H1 (cell line): ENCODE data around the gene ATG16L1. TPM values are rescaled to one million over a fixed set of nuclear protein-coding genes. Genes with fewer than 3 reads are reported as not detected.

Experiments
- CTCF ChIA-PET: fragments of 300-600 bp; sonication (Branson Sonifier 250); formaldehyde crosslinking; loops from one replicate; lab custom pipeline; 2021; ENCODE audit not compliant: partially characterized antibody; lab: Charles Lee
- POLR2A ChIA-PET: fragments of 300-600 bp; sonication (Branson Sonifier 250); formaldehyde crosslinking; loops from one replicate; lab custom pipeline; 2021; ENCODE audit warnings: inconsistent platforms; ENCODE audit not compliant: partially characterized antibody; lab: Charles Lee
- DNase-seq, 2 experiments: peaks; one replicate each; pipeline versions ENCODE4 v3.0.0 to v3.0.0-alpha.2; 2010 to 2022; ENCODE audit warnings: low spot score in 2 of 2, low read depth in 1 of 2, mixed read lengths in 1 of 2
- FAIRE-seq: peaks from 2 replicates; lab custom pipeline; 2011; peaks lifted over from hg19 to GRCh38; lab: Jason Lieb, UNC
- H2AFZ ChIP-seq: 2 replicates; pipeline ENCODE4 v1.8.1; 2012; ENCODE audit warnings: low read length, inconsistent platforms
- H2AK5ac ChIP-seq: 2 replicates; pipeline ENCODE4 v1.6.1; 2013; ENCODE audit warnings: low read depth, low read length
- H2BK120ac ChIP-seq: replicated peaks from 2 replicates; pipeline ENCODE3; 2013; ENCODE audit warnings: low read depth, low read length, inconsistent platforms
- H2BK12ac ChIP-seq: 2 replicates; pipeline ENCODE4 v1.6.1; 2013; ENCODE audit warnings: low read depth, low read length
- H2BK15ac ChIP-seq: 2 replicates; pipeline ENCODE4 v1.6.1; 2013; ENCODE audit warnings: low read length
- H2BK20ac ChIP-seq: 2 replicates; pipeline ENCODE4 v1.6.1; 2013; ENCODE audit warnings: low read length
- H2BK5ac ChIP-seq: 2 replicates; pipeline ENCODE4 v1.6.1; 2013; ENCODE audit warnings: low read depth, low read length
- H3K14ac ChIP-seq: 2 replicates; pipeline ENCODE4 v1.6.1; 2013; ENCODE audit warnings: inconsistent platforms; ENCODE audit not compliant: insufficient read length
- H3K18ac ChIP-seq: 2 replicates; pipeline ENCODE4 v1.6.1; 2013; ENCODE audit warnings: low read length; ENCODE audit errors: extremely low read depth
- H3K23ac ChIP-seq: 2 replicates; pipeline ENCODE4 v1.6.1; 2013; ENCODE audit warnings: inconsistent platforms; ENCODE audit not compliant: insufficient read length
- H3K23me2 ChIP-seq: 2 replicates; pipeline ENCODE4 v1.6.1; 2013; ENCODE audit warnings: low read depth, low read length
- H3K27ac ChIP-seq: 2 replicates; pipeline ENCODE4 v1.6.1; 2011; ENCODE audit warnings: low read depth, low read length, inconsistent platforms
- H3K27me3 ChIP-seq, 4 experiments: replicated peaks in 1 of 4; 1 replicate in 1 of 4; 2 replicates in 3 of 4; pipeline versions ENCODE4 v1.6.1 to v1.8.1; 2011 to 2013; ENCODE audit warnings: low read length in 3 of 4, mild to moderate bottlenecking in 3 of 4, inconsistent platforms in 2 of 4, mixed read lengths in 2 of 4, moderate library complexity in 1 of 4; ENCODE audit not compliant: control insufficient read depth in 3 of 4, insufficient read depth in 3 of 4; ENCODE audit errors: extremely low read depth in 1 of 4
- H3K36me3 ChIP-seq, 4 experiments: 2 replicates each; pipeline versions ENCODE4 v1.6.1 to v1.8.1; 2011 to 2013; ENCODE audit warnings: mild to moderate bottlenecking in 4 of 4, low read length in 3 of 4, moderate library complexity in 2 of 4, control low read depth in 1 of 4, inconsistent platforms in 1 of 4; ENCODE audit not compliant: insufficient read depth in 4 of 4, control insufficient read depth in 2 of 4
- H3K4ac ChIP-seq: replicated peaks from 2 replicates; pipeline ENCODE3; 2013; ENCODE audit warnings: low read length, low read depth, mixed read lengths, inconsistent platforms; ENCODE audit not compliant: insufficient read length
- H3K4me1 ChIP-seq, 4 experiments: replicated peaks in 1 of 4; 1 replicate in 1 of 4; 2 replicates in 3 of 4; pipeline versions ENCODE4 v1.6.1 to v1.8.1; 2011 to 2013; ENCODE audit warnings: low read length in 3 of 4, inconsistent platforms in 2 of 4, mixed read lengths in 1 of 4; ENCODE audit not compliant: insufficient read depth in 4 of 4, control insufficient read depth in 3 of 4
- H3K4me2 ChIP-seq, 2 experiments: 2 replicates each; pipeline versions ENCODE4 v1.6.1 to v1.8.1; 2011 to 2013; ENCODE audit warnings: low read depth in 2 of 2, low read length in 2 of 2, control low read depth in 1 of 2, inconsistent platforms in 1 of 2, mild to moderate bottlenecking in 1 of 2; ENCODE audit not compliant: insufficient read depth in 1 of 2
- H3K4me3 ChIP-seq, 4 experiments: fragments of 200-600, 300-600 bp in 1 of 4; sonication (generic), shearing (Covaris generic), sonication (Bioruptor Twin) in 1 of 4; 2 replicates each; pipeline versions ENCODE4 v1.5.1 to v1.8.1; 2011 to 2016; ENCODE audit warnings: low read length in 4 of 4, low read depth in 3 of 4, control low read depth in 2 of 4, inconsistent platforms in 2 of 4, mild to moderate bottlenecking in 2 of 4, mixed read lengths in 1 of 4, moderate library complexity in 1 of 4; ENCODE audit not compliant: insufficient read depth in 2 of 4; ENCODE audit errors: extremely low read depth in 1 of 4
- H3K56ac ChIP-seq: replicated peaks from 2 replicates; pipeline ENCODE3; 2013; ENCODE audit warnings: low read depth, mild to moderate bottlenecking, mixed read lengths, low read length, inconsistent platforms; ENCODE audit not compliant: insufficient read length
- H3K79me1 ChIP-seq: 2 replicates; pipeline ENCODE4 v1.6.1; 2013; ENCODE audit warnings: low read depth, low read length, control low read depth
- H3K79me2 ChIP-seq, 2 experiments: 2 replicates each; pipeline versions ENCODE4 v1.6.1 to v1.8.1; 2012 to 2013; ENCODE audit warnings: low read length in 2 of 2, mild to moderate bottlenecking in 2 of 2, inconsistent platforms in 1 of 2; ENCODE audit not compliant: insufficient read depth in 2 of 2, control insufficient read depth in 1 of 2
- H3K9ac ChIP-seq, 4 experiments: replicated peaks in 1 of 4; 1 replicate in 1 of 4; 2 replicates in 3 of 4; pipeline versions ENCODE4 v1.6.1 to v1.8.1; 2011 to 2013; ENCODE audit warnings: low read depth in 3 of 4, low read length in 3 of 4, control low read depth in 2 of 4, mild to moderate bottlenecking in 2 of 4, moderate library complexity in 2 of 4, inconsistent platforms in 1 of 4; ENCODE audit errors: extremely low read depth in 1 of 4
- H3K9me3 ChIP-seq, 2 experiments: 2 replicates each; pipeline versions ENCODE4 v1.6.1 to v1.8.1; 2012 to 2013; ENCODE audit warnings: mild to moderate bottlenecking in 2 of 2, moderate library complexity in 2 of 2, control low read depth in 1 of 2, inconsistent platforms in 1 of 2, low read depth in 1 of 2, low read length in 1 of 2, mixed read lengths in 1 of 2; ENCODE audit not compliant: insufficient read depth in 2 of 2
- H4K20me1 ChIP-seq, 2 experiments: replicated peaks in 1 of 2; 2 replicates each; pipeline versions ENCODE3 to v1.8.1; 2011 to 2013; ENCODE audit warnings: inconsistent platforms in 2 of 2, low read length in 2 of 2, mild to moderate bottlenecking in 1 of 2; ENCODE audit not compliant: insufficient read depth in 2 of 2, control insufficient read depth in 1 of 2
- H4K5ac ChIP-seq: 2 replicates; pipeline ENCODE4 v1.6.1; 2013; ENCODE audit warnings: low read length, low read depth, mixed read lengths, inconsistent platforms; ENCODE audit not compliant: insufficient read length
- H4K8ac ChIP-seq: 2 replicates; pipeline ENCODE4 v1.8.0; 2013; ENCODE audit warnings: mild to moderate bottlenecking, moderate library complexity, low read length, inconsistent platforms; ENCODE audit not compliant: insufficient read depth; ENCODE audit errors: extremely low read depth
- H4K91ac ChIP-seq: replicated peaks from 2 replicates; pipeline ENCODE3; 2013; ENCODE audit warnings: low read length, mixed read lengths, inconsistent platforms; ENCODE audit not compliant: insufficient read length
- BCL11A ChIP-seq, 2 experiments: IDR thresholded peaks; one replicate each; pipeline ENCODE4 v1.6.1; 2011; ENCODE audit warnings: low read depth in 2 of 2, low read length in 2 of 2, mild to moderate bottlenecking in 2 of 2
- BRCA1 ChIP-seq: IDR thresholded peaks from 2 replicates; pipeline ENCODE4 v1.6.1; 2012; ENCODE audit warnings: low read depth, low read length, improper control_type of control experiment
- CBX8 ChIP-seq: fragments of 300-800, 300-1000 bp; sonication (generic); IDR thresholded peaks from 2 replicates; pipeline ENCODE4 v1.7.1; 2016; ENCODE audit warnings: low read depth, low read length, borderline replicate concordance
- CTBP2 ChIP-seq: IDR thresholded peaks from 2 replicates; pipeline ENCODE4 v1.7.0; 2011; ENCODE audit warnings: borderline replicate concordance, mild to moderate bottlenecking, moderate library complexity, mixed read lengths, low read length; ENCODE audit not compliant: insufficient read depth, insufficient read length
- EZH2 ChIP-seq: fragments of 200-600 bp; sonication (generic); IDR thresholded peaks from 2 replicates; pipeline ENCODE4 v1.7.1; 2012; ENCODE audit warnings: low read depth, mild to moderate bottlenecking, moderate library complexity, low read length, inconsistent platforms; ENCODE audit not compliant: severe bottlenecking
- HDAC2 ChIP-seq, 2 experiments: fragments of 300-600 bp in 1 of 2; sonication (generic) in 1 of 2; IDR thresholded peaks; 2 replicates each; pipeline ENCODE4 v1.6.1; 2011 to 2012; ENCODE audit warnings: low read depth in 2 of 2, low read length in 2 of 2, mild to moderate bottlenecking in 2 of 2, moderate library complexity in 2 of 2, borderline replicate concordance in 1 of 2, inconsistent platforms in 1 of 2
- KDM1A ChIP-seq: fragments of 200-600, 300-600 bp; sonication (generic); IDR thresholded peaks from 2 replicates; pipeline ENCODE4 v1.7.1; 2016; ENCODE audit warnings: mild to moderate bottlenecking, low read length, borderline replicate concordance
- RAD21 ChIP-seq, 2 experiments: IDR thresholded peaks in 1 of 2; conservative IDR thresholded peaks in 1 of 2; 2 replicates each; pipeline ENCODE4 v1.6.1; 2011; ENCODE audit warnings: low read depth in 2 of 2, low read length in 2 of 2, improper control_type of control experiment in 1 of 2, inconsistent platforms in 1 of 2, mild to moderate bottlenecking in 1 of 2, moderate library complexity in 1 of 2
- YY1 ChIP-seq: IDR thresholded peaks from 2 replicates; pipeline ENCODE4 v1.6.1; 2011; ENCODE audit warnings: low read depth, mild to moderate bottlenecking, low read length
- WGBS, 2 experiments: shearing (Covaris generic) in 1 of 2; methylation state at CpG; one replicate each; pipeline versions ENCODE4 v1.1.6 to v1.1.7; 2013 to 2015; ENCODE audit warnings: low lambda C conversion rate in 2 of 2, mixed read lengths in 2 of 2, inconsistent platforms in 1 of 2, low coverage in 1 of 2, missing lambda C conversion rate in 1 of 2; ENCODE audit not compliant: insufficient replicate concordance in 2 of 2, insufficient coverage in 1 of 2, insufficient read length in 1 of 2; ENCODE audit errors: extremely low coverage in 1 of 2, missing lambda C conversion rate in 1 of 2; 5-methylcytosine and 5-hydroxymethylcytosine counted together
- polyA plus RNA-seq, 7 experiments: library from polyadenylated mRNA; depleted of rRNA in 3 of 7; stranded (reverse) in 5 of 7; unstranded in 2 of 7; fragments of >200 nt in 5 of 7; fragments of 200-250 nt in 2 of 7; gene quantifications; 1 replicate in 5 of 7; 2 replicates in 1 of 7; 4 replicates in 1 of 7; pipeline versions ENCODE4 v1.2.1 to v1.2.3, GENCODE V29; 2011 to 2013; ENCODE audit warnings: missing spikeins in 2 of 7, mixed read lengths in 2 of 7
- total RNA-seq: library from RNA; stranded (reverse); fragmentation: NEBNext Ultra II Directional; extraction: Animal tissue kit (Norgen Biotek cat#: 25700); gene quantifications from 2 replicates; pipeline ENCODE4 v1.2.1, GENCODE V29; 2021

Gene ATG16L1
- total and polyA plus RNA-seq, 2 of the 8 experiments (the other 6 are each of a cell fraction or from before 2014, with no cell fraction given): 18.3 to 31.0 TPM

DNA sequence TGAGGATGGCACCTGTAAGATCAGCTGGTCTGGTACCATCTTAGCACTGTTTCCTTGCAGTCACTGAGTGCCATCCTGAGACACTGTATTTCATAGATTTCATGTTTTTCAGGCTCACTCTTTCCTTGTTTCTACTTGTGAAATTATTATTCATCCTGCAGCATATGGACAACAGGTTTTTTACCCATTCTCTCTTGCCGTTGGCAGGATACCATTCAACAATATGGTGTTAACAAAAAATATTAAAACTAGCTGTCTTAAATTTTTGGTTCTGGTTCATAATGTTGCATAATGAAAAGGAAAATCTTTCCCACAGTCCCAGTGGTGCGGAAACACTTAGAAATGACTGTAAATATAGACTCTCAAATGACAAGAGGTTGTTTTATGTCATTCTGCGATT is 23.1 kb upstream of the ATG16L1 start:
- H3K4me1 ChIP-seq: peaks cover 0 to 5% (median 0%) of the 10 kb centered on the region in 4 experiments; a peak in 2 of 7 replicates
- no peak overlapping the region for H3K27ac ChIP-seq
- DNase-seq (no peak), FAIRE-seq (no peak)
- H2AFZ ChIP-seq: no peak overlapping the region
- no peaks in the 10 kb centered on the region for H3K79me2 ChIP-seq
- TF ChIP-seq HDAC2 (IDR thresholded peaks at IDR 0.05; ENCODE audit: borderline replicate concordance in 1 of 2, low read depth in 2 of 2, low read length in 2 of 2) (no peak), BCL11A (IDR thresholded peaks at IDR 0.05; ENCODE audit: low read depth in 2 of 2, low read length in 2 of 2) (no peak), CBX8 (no peak), KDM1A (no peak), BRCA1 (no peak), CTBP2 (no peak), EZH2 (no peak), YY1 (no peak), RAD21 (IDR thresholded peaks at IDR 0.05 in 1 of 2, conservative IDR thresholded peaks at IDR 0.05 in 1 of 2; ENCODE audit: low read depth in 2 of 2, low read length in 2 of 2) (no peak)
- CTCF ChIA-PET: interaction anchor here (0.9 kb wide), 1 partner anchor 9 kb away, joined by 4 read pairs; no protein-coding TSS in a partner anchor
- H3K14ac ChIP-seq: no peak overlapping the region
- no peak overlapping the region for H4K5ac ChIP-seq
- no peaks in the 10 kb centered on the region for H3K9me3 ChIP-seq
- WGBS, 2 experiments: 84% methylated on average over 3 of the region's 3 CpGs; no CpG with 5 or more reads in 1 of the 2 experiments
- no peak overlapping the region for H3K4ac ChIP-seq
- no peaks in the 10 kb centered on the region for H3K36me3 ChIP-seq
- H2BK12ac ChIP-seq: no peak overlapping the region
- no peak overlapping the region for H3K18ac ChIP-seq
- POLR2A ChIA-PET: no interaction called here
- H2BK20ac ChIP-seq: no peak overlapping the region
- no peak overlapping the region for H3K4me3 ChIP-seq
- no peaks in the 10 kb centered on the region for H3K79me1 ChIP-seq
- no peaks in the 10 kb centered on the region for H3K27me3 ChIP-seq
- no peak overlapping the region for H3K9ac ChIP-seq
- no peak overlapping the region for H2BK5ac ChIP-seq
- no peak overlapping the region for H3K56ac ChIP-seq
- H3K4me2 ChIP-seq: no peak overlapping the region
- no peak overlapping the region for H2AK5ac ChIP-seq
- no peak overlapping the region for H4K91ac ChIP-seq
- H3K23me2 ChIP-seq: no peaks in the 10 kb centered on the region
- no peak overlapping the region for H2BK15ac ChIP-seq
- no peak overlapping the region for H2BK120ac ChIP-seq
- no peak overlapping the region for H4K8ac ChIP-seq
- no peak overlapping the region for H3K23ac ChIP-seq
- no peaks in the 10 kb centered on the region for H4K20me1 ChIP-seq
